Astrocyte of the cerebellum (primary cell): ENCODE results near the gene FARS2.

ENCODE experiments used
- DNase-seq: peaks from one replicate; pipeline ENCODE4 v3.0.0-alpha.2; 2011; ENCODE audit warnings: low read depth
- H3K4me3 ChIP-seq: 2 replicates; pipeline ENCODE4 v1.5.1; 2011; ENCODE audit warnings: mild to moderate bottlenecking, low read depth, low read length, moderate library complexity
- CTCF ChIP-seq: IDR thresholded peaks from 2 replicates; pipeline ENCODE4 v1.5.1; 2012; ENCODE audit warnings: low read length, low read depth, moderate library complexity, mild to moderate bottlenecking; ENCODE audit errors: missing control alignments
- in situ Hi-C: cut with HindIII; loops from 2 replicates; pipeline ENCODE4 v1.10.0; 2017; ENCODE audit warnings: low sequenced_read_pairs

FARS2 gene

GRCh38 chr6:5636210-5637030 is 375.1 kb downstream of the FARS2 start:
- in situ Hi-C loops, result no loop called here
- H3K4me3 ChIP-seq, result no peak overlapping the region
- DNase-seq, result no peak
- no peak for TF ChIP-seq CTCF

- DNase-seq, result no peak
- no peak overlapping the region for H3K4me3 ChIP-seq
- no peak for TF ChIP-seq CTCF
- in situ Hi-C loops, result no loop called here
Measured at GRCh38 chr6:5637714-5638113, 376.4 kb downstream of the FARS2 start.

GRCh38 chr6:5638666-5639065 is 377.4 kb downstream of the FARS2 start:
- in situ Hi-C loops, result no loop called here
- DNase-seq, result no peak
- no peak overlapping the region for H3K4me3 ChIP-seq
- no peak for TF ChIP-seq CTCF

- no peak overlapping the region for H3K4me3 ChIP-seq
- no peak for DNase-seq
- in situ Hi-C loops, result no loop called here
- TF ChIP-seq CTCF, result no peak
Measured at GRCh38 chr6:5639193-5639592, 377.9 kb downstream of the FARS2 start.

DNA sequence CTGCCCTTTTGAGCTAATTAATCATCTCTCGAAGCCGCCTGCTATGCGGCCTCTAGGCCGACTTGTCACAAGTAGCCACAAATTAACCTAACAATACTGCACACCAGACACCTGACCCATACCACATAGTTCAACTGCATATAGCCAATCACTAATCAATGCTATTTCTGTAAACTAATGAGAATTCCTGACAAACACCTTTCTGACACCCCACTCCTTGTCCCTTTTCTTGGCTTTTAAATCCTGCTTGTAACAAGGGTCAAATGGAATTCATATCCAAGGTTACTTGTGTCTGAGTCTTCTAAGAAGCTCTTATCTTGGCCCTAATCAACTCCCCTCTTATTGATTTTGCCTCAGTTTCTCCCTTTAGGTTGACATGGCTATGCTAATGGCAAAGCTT is 379.3 kb downstream of the FARS2 start:
- no peak overlapping the region for H3K4me3 ChIP-seq
- in situ Hi-C loops, result no loop called here
- no peak for DNase-seq
- no peak for TF ChIP-seq CTCF

- TF ChIP-seq CTCF, result no peak
- H3K4me3 ChIP-seq, result no peak overlapping the region
- no peak for DNase-seq
- in situ Hi-C loops, result no loop called here
Measured at GRCh38 chr6:5644523-5645185, 383.3 kb downstream of the FARS2 start.
